ENCODE results near the gene HBP1. TPM values are rescaled to one million over a fixed set of nuclear protein-coding genes. Genes with fewer than 3 reads are reported as not detected.

The HBP1 gene
- total and polyA plus RNA-seq, 2 of the 4 experiments (the other 2 are of a cell fraction): 27.1 to 69.9 TPM

GRCh38 chr7:107206706-107207105, 37.9 kb downstream of the HBP1 start:
- H3K23ac ChIP-seq (ENCODE audit: low read depth, low read length): no peak overlapping the region
- DNase-seq (no peak), ATAC-seq (ENCODE audit: low read depth) (no peak)
- no peaks in the 10 kb centered on the region for H3K27me3 ChIP-seq (ENCODE audit: control insufficient read depth, insufficient read depth, low read length)
- POLR2A ChIA-PET (ENCODE audit: unreplicated experiment): no interaction called here
- no peak overlapping the region for H3K4ac ChIP-seq (ENCODE audit: low read depth, low read length)
- H4K5ac ChIP-seq (ENCODE audit: low read depth, low read length): no peak overlapping the region
- H3K4me1 ChIP-seq (ENCODE audit: control insufficient read depth, insufficient read depth, low read length): peaks cover 4% of the 10 kb centered on the region; the same call in 1 of the 2 replicates
- in situ Hi-C loops (cut with MboI; ENCODE audit: low sequenced_read_pairs) (no loop called here), dilution Hi-C loops (cut with HindIII; ENCODE audit: low sequenced_read_pairs, unreplicated experiment) (no loop called here), intact Hi-C loops (cut with micrococcal nuclease) (loop anchor here (10.0 kb wide), 1 partner anchor 668 kb away; no protein-coding TSS in a partner anchor)
- no peak overlapping the region for H3K4me2 ChIP-seq (ENCODE audit: low read depth, low read length)
- H2BK20ac ChIP-seq (ENCODE audit: low read depth, low read length): no peak overlapping the region
- H3K14ac ChIP-seq (replicated peaks; ENCODE audit: low read depth, low read length): no peak overlapping the region
- no peak overlapping the region for H2AFZ ChIP-seq (replicated peaks; ENCODE audit: low read length, poor library complexity)
- H3K27ac ChIP-seq (ENCODE audit: insufficient read depth, low read length): no peak overlapping the region
- TF ChIP-seq RFX5 (IDR thresholded peaks at IDR 0.05; ENCODE audit: low read depth, low read length) (no peak), MXI1 (IDR thresholded peaks at IDR 0.05; ENCODE audit: borderline replicate concordance, low read depth, low read length) (no peak), RAD21 (IDR thresholded peaks at IDR 0.05; ENCODE audit: low read length) (no peak), USF2 (IDR thresholded peaks at IDR 0.05; ENCODE audit: low read depth, low read length) (no peak), NFE2L2 (IDR thresholded peaks at IDR 0.05; ENCODE audit: low read depth, low read length) (no peak), CTCF (conservative IDR thresholded peaks at IDR 0.05; ENCODE audit: low read depth, low read length) (no peak), CHD1 (IDR thresholded peaks at IDR 0.05; ENCODE audit: low read depth, low read length) (no peak), POLR2A (IDR thresholded peaks at IDR 0.05; ENCODE audit: low read depth, low read length) (no peak), CEBPB (IDR thresholded peaks at IDR 0.05; ENCODE audit: low read depth, low read length) (no peak), BHLHE40 (IDR thresholded peaks at IDR 0.05; ENCODE audit: low read depth, low read length) (no peak), ELK1 (IDR thresholded peaks at IDR 0.05; ENCODE audit: borderline replicate concordance, low read depth, low read length) (no peak), MAZ (IDR thresholded peaks at IDR 0.05; ENCODE audit: borderline replicate concordance, low read depth, low read length) (no peak), SMC3 (IDR thresholded peaks at IDR 0.05; ENCODE audit: low read depth, low read length) (no peak), RCOR1 (IDR thresholded peaks at IDR 0.05; ENCODE audit: insufficient replicate concordance, low read length) (no peak), FOS (IDR thresholded peaks at IDR 0.05; ENCODE audit: low read depth, low read length) (no peak), MAFK (IDR thresholded peaks at IDR 0.05; ENCODE audit: low read depth, low read length) (no peak)
- H3K56ac ChIP-seq (ENCODE audit: extremely low read depth, insufficient read depth, low read length): no peak overlapping the region
- H2AK9ac ChIP-seq (replicated peaks; ENCODE audit: low read depth, low read length, poor library complexity): no peak overlapping the region
- CTCF ChIA-PET: no interaction called here
- no peak overlapping the region for H2BK15ac ChIP-seq (ENCODE audit: low read depth, low read length)
- H2BK120ac ChIP-seq (ENCODE audit: low read depth, low read length): no peak overlapping the region
- no peaks in the 10 kb centered on the region for H4K20me1 ChIP-seq (ENCODE audit: insufficient read depth, low read length)
- BruUV-seq (replicated peaks): no TSS peak
- WGBS, 2 experiments (ENCODE audit: extremely low coverage in 2 of 2, insufficient read length in 1 of 2): no CpG with 5 or more reads among the region's 3 CpGs
- no peak overlapping the region for H4K91ac ChIP-seq (ENCODE audit: insufficient read depth, low read depth, low read length)
- no peak overlapping the region for H2AK5ac ChIP-seq (ENCODE audit: low read depth, low read length)
- peaks cover 24% of the 10 kb centered on the region for H3K36me3 ChIP-seq (ENCODE audit: control insufficient read depth, insufficient read depth, low read length)
- no peak overlapping the region for H3K18ac ChIP-seq (ENCODE audit: low read depth, low read length)
- no peak overlapping the region for H3K4me3 ChIP-seq (ENCODE audit: insufficient read depth, low read depth, low read length)
- no peak overlapping the region for H2BK5ac ChIP-seq (ENCODE audit: low read depth, low read length, poor library complexity, severe bottlenecking)
- no peak overlapping the region for H4K8ac ChIP-seq (ENCODE audit: low read depth in 2 of 2, low read length in 2 of 2)
- H3K9me1 ChIP-seq (ENCODE audit: insufficient read depth, low read length): peaks cover 6% of the 10 kb centered on the region
- H3K9ac ChIP-seq (ENCODE audit: low read depth, low read length): no peak overlapping the region
- H3K79me1 ChIP-seq (ENCODE audit: low read depth in 1 of 2, low read length in 2 of 2): no peaks in the 10 kb centered on the region
- no peaks in the 10 kb centered on the region for H3K9me3 ChIP-seq (ENCODE audit: control insufficient read depth, insufficient read depth, low read length)

All from IMR-90 (cell line).